ELF-1 (cell line): ENCODE results near the gene POU2F1.

Source experiments
- DNase-seq: peaks from one replicate; pipeline ENCODE4 v3.0.0-alpha.2; 2016; ENCODE audit warnings: low read depth, low spot score

Gene POU2F1

DNA sequence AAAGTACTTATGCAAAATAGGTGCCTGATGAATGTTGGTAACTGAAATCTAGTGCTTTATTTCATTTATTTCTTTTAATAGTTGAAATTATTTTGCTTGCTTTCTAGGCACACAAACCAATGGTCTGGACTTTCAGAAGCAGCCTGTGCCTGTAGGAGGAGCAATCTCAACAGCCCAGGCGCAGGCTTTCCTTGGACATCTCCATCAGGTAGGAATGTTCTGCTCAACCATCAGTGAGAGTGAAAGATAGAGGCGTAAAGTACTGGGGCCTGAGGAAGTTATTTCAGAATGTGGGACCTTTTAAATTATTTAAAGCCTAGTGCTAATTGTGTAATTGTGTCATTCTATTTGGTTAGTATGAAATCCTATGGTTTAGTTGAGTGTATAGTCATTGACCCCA is 144.7 kb downstream of the POU2F1 start:
- no peak for DNase-seq

DNA sequence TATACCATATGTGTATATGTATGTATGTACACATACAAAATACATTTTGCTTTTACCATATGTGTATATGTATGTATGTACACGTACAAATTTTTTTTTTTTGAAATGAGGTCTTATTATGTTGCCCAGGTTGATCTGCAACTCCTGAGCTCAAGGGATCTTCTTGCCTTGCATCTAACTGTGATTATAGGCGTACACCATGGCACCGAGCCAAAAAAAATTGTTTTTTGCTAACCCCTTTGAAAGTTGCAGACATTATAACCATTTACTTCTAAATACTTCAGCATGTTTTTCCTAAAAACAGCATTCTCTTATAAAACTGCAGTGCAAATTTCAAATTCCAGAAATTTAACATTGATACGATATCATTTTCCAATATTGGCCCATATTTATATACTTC is 147.0 kb downstream of the POU2F1 start:
- no peak for DNase-seq

DNA sequence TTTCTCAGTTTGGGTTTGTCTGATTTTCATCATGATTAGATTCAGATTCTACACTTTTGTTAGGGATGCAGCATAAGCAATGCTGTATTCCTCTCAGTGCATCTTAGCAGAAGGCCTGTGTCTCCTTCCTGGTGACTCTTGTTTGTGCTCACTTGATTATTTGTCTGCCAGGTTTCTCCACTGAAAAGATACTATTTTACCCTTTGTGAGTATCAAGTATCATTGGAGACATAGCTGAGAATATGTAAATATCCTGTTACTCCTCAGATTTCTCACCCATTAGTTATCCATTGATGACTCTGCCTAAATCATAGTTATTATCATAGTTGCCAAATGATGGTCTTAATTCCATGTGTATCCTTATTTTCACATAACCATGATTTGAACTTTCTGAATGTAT is 148.5 kb downstream of the POU2F1 start:
- DNase-seq = no peak

DNA sequence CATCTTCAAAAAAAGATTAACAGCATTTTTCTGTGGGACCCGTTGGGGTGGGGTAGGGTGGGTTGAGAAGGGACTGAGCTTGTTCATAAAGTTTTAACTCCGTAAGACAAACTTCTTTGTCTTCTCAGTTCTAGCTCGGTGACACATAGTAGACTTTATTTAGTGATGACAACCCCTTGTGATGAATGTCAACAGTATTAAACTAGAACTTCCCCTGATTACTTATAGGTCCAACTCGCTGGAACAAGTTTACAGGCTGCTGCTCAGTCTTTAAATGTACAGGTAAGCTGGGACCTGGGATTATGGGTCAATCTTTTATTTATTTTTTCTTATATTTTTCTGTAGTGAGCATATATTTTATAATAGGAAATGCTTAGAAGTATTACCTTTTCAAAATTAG is 149.2 kb downstream of the POU2F1 start:
- DNase-seq = no peak

DNA sequence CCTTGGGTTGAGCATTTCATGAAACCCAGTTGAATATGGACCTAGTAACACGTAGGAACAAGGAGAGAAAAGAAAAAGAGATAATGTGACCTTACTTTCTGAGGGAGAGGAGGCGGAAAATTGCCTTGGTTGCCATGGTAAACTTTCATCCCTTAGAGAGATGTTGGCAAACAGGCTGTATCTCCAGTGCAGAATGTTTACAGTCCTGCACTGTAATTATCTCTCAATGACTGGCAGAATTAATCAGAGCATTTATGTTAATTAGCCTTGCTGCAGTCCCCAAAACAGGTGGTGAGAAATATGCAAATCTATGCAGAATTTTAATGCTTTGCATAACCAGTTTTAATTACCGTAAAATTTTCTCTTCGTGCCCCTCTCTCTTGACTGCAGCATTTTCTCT is 150.3 kb downstream of the POU2F1 start:
- no peak for DNase-seq

DNA sequence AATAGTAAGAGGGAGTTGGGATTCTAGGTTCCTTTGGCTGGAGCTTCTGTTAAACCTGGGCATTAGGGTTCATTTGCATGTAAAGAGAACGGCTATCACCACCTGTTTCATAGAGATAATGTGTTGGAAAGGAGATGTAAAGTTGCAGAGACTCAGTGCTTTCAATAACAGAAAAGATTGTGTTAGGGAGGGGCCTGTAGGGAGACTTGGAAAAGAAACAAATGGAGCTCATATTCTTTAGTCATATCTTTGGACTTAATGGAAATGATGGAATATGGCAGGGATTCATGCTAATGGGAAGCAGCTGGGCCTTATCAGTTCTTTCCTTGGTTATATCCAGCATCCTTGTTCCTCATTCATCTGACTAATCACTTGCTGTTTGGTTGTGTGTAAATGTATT is 152.7 kb downstream of the POU2F1 start:
- DNase-seq = no peak

DNA sequence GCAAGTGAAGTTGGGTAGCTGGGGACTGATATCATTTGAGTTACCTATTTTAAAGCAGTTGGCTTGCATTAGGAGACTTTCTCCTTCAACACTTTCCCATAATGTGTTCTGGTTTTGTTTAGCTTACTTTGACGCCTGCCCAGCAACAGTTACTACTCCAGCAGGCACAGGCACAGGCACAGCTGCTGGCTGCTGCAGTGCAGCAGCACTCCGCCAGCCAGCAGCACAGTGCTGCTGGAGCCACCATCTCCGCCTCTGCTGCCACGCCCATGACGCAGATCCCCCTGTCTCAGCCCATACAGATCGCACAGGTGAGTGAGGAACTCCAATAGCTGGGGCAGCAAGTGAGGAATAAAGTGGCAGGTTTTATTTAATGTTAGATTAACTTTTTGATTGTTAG is 153.3 kb downstream of the POU2F1 start:
- DNase-seq = peak; percentile 49

DNA sequence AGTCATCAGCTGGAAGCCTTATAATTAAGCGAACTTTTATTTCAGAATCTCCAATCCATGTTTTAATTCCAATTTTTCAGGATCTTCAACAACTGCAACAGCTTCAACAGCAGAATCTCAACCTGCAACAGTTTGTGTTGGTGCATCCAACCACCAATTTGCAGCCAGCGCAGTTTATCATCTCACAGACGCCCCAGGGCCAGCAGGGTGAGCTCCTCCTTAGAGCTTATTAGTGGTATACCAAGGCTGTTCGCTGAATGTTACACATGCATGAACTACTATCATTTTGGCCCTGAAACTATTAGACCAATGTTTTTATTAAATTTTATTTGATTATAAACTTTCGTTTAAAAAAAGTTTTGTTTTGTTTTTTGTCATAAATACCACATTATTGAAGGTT is 155.3 kb downstream of the POU2F1 start:
- DNase-seq = no peak

DNA sequence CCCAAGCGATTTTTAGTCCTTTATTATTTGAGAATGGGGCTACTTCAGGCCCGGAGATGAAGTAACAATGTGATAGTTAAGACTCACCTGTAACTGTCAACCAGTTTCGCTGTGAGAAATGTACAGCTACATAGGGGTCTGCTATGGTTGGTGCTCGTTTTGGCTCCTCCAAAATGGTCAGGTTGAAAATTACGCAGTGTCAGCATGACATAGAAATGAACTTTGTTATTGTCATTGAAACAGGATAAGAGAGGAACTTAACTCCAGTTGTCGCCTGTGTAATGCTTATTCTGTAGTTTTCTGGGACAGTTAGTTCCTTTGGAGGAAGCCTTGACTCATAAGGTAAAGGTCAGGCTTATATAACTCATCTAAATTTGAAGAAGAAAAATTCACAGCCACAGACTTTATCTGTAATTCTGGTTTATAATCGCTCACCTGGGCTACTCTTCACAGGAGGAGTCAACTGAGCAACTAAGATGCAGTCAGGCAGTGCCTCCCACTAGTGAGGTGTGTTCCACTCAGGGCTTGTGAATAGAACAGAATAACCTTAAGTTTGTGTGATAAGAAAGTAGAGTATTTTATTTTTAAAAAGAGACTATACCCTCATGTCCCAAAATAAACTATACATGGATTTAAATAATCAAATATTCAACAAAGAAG is 166.7 kb downstream of the POU2F1 start:
- no peak for DNase-seq

DNA sequence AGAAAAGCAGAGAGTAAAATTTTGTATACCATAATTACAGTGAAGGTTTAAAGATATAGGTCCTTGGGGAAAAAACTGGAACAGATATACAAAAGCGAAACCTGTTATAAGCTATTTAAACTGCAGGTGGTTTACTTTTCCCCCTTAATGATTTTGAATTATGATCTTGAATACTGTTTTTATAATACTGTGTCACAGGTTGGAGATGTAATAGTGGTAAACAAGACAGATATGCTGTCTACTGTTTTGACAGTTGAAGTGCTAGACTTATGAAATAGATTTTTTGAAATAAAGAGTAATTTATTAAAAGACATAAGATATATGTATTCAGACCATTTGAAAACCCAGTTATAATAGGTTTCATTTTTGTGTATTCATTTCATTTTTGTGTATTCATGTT is 168.3 kb downstream of the POU2F1 start:
- DNase-seq = no peak

DNA sequence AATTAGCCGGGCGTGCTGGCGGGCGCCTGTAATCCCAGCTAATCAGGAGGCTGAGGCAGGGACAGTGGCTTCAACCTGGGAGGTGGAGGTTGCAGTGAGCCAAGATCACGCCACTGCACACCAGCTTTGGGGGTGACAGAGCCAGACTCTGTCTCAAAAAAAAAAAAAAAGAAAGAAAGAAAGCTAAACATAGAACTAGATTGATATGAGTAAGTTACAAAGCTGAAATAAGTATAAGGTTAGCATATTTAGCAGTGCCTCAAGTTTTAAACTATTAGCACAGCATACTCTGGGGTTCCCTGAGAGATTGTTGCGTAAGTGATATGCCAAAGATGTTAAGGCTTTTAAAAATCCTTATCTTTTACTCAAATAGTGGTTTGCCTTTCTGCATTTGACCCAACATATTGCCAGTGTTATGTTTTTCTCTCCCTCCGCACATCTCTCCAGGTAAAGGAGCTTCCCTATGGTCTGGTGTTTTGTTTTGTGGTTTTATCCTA is 171.6 kb downstream of the POU2F1 start:
- no peak for DNase-seq

DNA sequence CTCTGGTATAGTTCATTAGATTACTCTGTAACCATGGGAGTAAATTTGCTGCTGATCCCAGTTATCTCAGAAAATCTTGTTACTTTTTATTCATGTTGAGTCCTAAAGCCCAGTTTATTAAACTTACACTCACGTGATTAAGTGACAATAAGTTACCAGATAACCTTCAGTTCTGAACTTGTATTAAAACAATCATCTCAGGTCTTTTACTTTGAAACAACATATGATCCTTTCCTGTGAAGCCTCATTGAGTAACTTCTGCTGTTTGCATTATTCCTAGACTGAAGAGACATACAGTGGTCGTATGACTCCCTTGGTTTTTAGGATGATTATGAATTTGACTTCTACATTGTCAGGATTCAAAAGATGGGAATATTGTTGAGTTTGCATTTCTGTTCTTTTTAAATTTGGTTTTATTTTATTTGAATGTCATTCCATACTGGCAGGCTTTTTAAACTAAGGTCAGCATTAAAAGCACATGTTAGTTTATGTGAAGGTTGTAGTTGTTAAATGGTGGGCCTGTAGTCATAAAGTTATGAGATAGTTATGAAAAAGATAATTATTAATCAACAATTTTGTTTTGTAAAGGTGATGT is 179.8 kb downstream of the POU2F1 start:
- no peak for DNase-seq

DNA sequence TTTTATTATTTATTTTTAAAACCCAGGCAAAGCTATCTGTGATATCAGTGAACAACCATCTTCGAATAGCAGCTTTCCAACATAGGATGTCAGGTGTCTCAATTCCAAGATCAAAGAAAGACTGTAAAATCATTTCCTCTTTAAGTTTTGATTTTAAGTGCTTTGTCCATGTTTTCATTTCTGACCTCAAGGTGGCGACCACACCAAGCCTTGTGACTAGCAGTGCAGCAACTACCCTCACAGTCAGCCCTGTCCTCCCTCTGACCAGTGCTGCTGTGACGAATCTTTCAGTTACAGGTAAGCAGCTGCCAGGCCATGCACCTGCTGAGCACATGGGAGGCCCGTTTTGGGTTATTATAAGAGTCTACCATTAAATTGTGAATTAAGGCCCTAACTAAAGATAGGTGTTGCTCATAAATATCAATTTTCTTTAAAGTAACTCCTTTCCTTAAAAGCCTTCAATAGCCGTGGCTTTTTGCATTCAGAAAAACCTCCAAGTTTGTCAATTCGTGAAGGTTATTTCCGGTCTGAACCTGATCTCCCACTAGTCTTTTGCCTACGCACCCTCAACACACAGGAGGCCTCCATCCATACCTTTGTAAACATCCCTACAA is 180.7 kb downstream of the POU2F1 start:
- DNase-seq = peak; percentile 55

DNA sequence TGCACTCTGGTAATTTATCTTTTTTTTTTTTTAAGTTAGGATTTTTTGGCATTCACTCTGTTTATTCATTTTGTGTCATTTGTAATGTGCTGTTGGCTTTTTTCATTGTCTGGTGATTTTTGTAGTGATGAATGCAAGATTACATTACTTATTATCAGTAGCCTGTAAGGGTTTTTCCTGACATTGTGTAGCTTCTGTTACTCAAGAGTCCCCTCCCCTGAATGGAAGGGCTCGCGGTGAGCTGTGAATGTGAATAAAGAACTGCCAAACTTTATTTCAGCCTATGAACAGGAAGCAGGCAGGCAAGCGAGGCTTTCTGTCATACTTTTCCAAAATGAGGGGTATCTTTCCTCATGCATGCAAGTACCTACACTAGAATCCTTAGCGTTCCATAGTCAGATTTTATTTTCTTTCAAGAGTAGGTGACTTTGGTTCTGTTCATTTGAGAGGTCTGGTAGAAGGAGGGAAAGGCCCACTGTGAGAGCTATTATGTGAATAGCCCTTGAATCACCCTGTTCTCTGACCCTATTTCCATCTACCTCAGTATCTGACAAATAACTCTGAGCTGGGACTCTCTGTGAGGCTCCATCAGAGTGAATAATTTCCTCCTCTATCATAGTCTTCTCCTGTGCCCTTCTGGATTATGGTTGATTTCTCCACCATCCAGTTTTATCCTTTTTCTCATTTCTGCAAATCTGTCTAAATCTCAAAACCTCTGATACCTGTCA is 183.6 kb downstream of the POU2F1 start:
- DNase-seq = no peak

DNA sequence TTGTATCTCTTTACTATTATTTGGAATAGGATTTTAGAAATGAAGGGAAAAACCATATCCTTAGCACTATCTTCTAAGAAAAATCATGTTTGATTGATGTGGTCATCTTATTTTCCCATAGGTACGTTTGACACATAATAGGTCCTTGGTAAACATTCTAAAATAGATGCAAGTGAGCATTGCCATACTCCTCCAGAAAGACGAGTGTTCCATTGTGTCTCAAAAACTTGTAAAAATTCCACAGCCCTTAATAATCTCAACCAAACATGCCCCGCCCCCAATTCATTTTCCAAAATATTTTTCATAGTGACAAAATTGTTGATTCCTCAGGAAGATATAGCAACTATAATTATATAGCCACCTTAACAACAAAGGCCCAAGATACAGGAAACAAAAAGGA is 184.2 kb downstream of the POU2F1 start:
- no peak for DNase-seq

DNA sequence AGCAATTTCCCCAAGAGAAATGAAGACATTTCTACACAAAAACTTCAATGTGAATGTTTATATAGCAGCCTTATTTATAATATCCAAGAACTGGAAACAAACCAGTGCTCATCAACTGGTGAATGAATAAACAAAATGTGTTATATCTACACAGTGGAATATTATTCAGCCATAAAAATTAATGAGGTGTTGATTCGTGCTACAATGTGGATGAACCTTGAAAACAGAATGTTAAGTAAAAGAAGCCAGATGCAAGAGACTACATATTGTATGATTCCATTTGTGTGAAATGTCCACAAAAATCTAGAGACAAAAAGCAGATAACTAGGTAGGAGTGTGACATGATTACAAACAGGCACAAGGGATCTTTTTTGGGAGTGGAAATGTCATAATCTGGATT is 187.7 kb downstream of the POU2F1 start:
- DNase-seq = no peak

DNA sequence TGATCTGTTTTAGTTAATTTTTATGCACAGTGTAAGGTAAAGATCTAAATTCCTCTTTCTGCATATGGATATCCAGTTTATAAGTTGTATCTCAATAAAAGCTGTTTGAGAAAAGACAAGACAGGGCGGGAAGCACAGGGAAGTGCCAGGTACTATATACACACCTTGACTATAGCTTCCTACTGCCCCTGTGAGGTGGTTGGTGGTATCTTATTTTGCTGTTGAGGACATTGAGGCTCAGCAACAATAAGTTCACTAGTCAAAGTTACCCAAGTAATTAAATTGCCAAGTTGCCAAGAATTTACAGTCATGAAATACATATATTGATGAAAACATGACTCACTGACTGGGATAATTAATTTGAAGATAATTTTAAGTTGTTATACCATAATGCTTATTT is 188.5 kb downstream of the POU2F1 start:
- DNase-seq = no peak

DNA sequence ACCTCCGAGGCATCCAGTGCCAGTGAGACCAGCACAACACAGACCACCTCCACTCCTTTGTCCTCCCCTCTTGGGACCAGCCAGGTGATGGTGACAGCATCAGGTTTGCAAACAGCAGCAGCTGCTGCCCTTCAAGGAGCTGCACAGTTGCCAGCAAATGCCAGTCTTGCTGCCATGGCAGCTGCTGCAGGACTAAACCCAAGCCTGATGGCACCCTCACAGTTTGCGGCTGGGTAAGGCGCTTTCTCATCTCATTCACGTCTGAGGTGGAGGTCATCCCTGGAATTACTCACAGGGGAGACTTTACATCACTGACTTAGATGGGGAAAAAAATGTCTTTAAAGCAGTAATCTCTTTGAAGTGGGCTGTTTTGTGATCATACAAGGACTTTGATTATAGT is 191.4 kb downstream of the POU2F1 start:
- no peak for DNase-seq

DNA sequence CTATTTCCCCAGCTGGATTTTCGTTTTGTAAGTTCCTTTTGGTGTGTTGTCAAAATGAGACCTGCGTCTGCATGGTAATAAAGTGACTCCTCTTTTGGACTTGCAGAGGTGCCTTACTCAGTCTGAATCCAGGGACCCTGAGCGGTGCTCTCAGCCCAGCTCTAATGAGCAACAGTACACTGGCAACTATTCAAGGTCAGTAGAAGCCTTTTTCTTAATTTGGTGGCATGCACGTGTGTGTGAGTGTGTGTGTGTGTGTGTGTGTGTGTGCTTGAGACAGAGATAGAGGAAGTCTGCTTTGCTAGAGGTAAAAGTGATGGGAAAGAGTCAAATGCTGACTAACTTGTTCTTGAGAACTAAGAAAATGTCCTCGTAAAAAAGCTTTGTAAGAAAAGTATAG is 192.2 kb downstream of the POU2F1 start:
- no peak for DNase-seq

DNA sequence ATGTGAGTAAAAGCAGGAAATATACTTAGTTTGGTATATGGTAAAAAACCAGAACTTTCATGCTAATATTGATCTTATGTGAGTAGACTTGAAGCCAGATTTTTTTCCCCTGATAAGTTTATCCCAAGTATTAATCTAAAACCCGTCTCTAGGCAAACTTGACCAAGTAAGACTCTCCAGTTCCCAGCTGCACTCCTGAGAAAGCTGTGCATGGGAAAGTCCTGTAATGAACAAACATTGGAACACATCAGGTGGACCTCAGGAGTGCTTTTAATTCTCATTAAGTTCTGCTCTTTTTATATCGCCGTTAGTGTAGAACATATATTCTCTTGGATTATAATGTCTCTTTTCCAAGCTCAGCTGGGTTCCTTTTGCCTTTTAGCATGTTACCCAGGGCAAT is 192.6 kb downstream of the POU2F1 start:
- no peak for DNase-seq

DNA sequence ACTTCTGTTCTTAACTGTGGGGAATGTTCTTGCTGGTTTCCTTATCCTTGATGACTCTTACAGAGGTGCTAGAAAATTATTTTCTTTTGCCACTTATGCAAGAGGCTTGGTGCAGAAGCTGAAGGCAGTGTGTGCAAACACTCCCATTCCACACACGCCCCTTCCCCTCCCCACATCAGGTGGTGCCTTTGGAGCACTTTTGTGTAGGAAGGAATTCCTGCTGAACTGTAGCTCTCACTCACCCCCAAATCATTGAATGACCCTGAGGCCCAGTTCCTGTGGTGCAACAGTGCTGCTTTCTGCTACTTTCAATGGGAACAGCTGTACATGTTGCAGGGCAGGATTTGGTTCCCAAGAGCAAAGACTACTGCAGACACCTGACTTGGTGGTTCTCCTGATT is 195.8 kb downstream of the POU2F1 start:
- DNase-seq = peak; percentile 64

DNA sequence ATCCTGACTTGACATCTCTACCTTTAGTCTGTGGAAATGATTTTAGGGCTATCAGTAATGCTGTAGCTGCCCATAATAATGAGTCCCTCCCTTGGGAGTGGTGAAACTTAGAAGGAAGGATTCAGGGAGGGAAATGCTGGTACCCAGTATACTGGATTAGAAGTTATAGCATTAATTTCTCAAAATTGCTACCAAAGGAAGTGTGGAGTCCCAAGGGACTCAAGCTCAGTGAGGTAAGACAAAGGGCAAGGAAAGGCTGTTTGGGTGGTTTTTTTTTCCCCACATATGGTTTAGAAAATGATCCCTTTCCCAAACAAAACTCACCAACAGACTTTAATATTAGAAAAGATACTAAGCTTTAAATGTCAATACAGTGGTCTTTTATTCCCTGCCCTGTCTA is 197.7 kb downstream of the POU2F1 start:
- DNase-seq = no peak

DNA sequence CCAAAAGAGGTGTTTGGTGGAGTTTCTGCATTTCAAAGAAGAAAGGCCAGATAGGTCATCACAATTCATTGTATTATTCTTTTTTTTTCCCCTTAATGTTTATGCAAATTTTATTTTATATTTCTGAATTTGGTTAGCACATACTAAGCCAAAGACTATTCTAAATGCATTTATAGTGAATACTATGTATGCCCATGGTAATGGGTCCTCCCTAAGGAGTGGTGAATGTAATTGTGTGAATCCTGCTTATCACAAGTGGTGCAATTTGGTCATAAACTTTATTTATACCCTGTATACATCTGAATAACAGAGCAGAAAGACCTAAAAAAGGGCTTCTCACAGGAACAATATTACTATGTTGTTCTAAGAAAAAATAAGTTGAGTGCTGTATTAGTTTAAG is 198.6 kb downstream of the POU2F1 start:
- no peak for DNase-seq
